DND-41 (cell line): ENCODE measurements around the gene PHLDB2.

Source experiments
- ATAC-seq: fragments of 200-7000 bp; cut with Tn5 transposase; 3 replicates; pipeline ENCODE4 v1.9.1; 2021; ENCODE audit warnings: low read depth; ENCODE audit not compliant: insufficient read depth
- DNase-seq: peaks from one replicate; pipeline ENCODE4 v3.0.0-alpha.2; 2020
- H2AFZ ChIP-seq: 2 replicates; pipeline ENCODE4 v1.6.0; 2012; ENCODE audit warnings: low read depth, low read length
- H3K27ac ChIP-seq: 2 replicates; pipeline ENCODE4 v1.5.1; 2012; ENCODE audit warnings: low read length, inconsistent platforms
- H3K27me3 ChIP-seq: fragments of 200-600 bp; sonication (generic); 2 replicates; pipeline ENCODE4 v1.6.0; 2012; ENCODE audit warnings: low read length, mild to moderate bottlenecking, inconsistent platforms; ENCODE audit not compliant: insufficient read depth, poor library complexity
- H3K36me3 ChIP-seq: 2 replicates; pipeline ENCODE4 v1.5.1; 2012; ENCODE audit warnings: low read length, inconsistent platforms; ENCODE audit not compliant: insufficient read depth
- H3K4me1 ChIP-seq: 2 replicates; pipeline ENCODE4 v1.5.1; 2012; ENCODE audit warnings: mild to moderate bottlenecking, low read length; ENCODE audit not compliant: insufficient read depth
- H3K4me2 ChIP-seq: 2 replicates; pipeline ENCODE4 v1.6.0; 2012; ENCODE audit warnings: mild to moderate bottlenecking, moderate library complexity, low read length, inconsistent platforms; ENCODE audit not compliant: insufficient read depth
- H3K4me3 ChIP-seq, 2 experiments: fragments of 200-600 bp in 1 of 2; shearing (Covaris generic) in 1 of 2; 2 replicates each; pipeline ENCODE4 v1.5.1; 2012 to 2016; ENCODE audit warnings: inconsistent platforms in 2 of 2, low read length in 2 of 2, mild to moderate bottlenecking in 2 of 2, low read depth in 1 of 2, moderate library complexity in 1 of 2
- H3K79me2 ChIP-seq: 2 replicates; pipeline ENCODE4 v1.6.0; 2012; ENCODE audit warnings: low read length, inconsistent platforms; ENCODE audit not compliant: insufficient read depth
- H3K9ac ChIP-seq: 2 replicates; pipeline ENCODE4 v1.6.0; 2012; ENCODE audit warnings: low read depth, mild to moderate bottlenecking, inconsistent platforms, low read length, moderate library complexity
- H3K9me3 ChIP-seq: 2 replicates; pipeline ENCODE4 v1.5.1; 2012; ENCODE audit warnings: low read length, moderate library complexity, mild to moderate bottlenecking, inconsistent platforms; ENCODE audit not compliant: insufficient read depth, severe bottlenecking
- H4K20me1 ChIP-seq: 2 replicates; pipeline ENCODE4 v1.6.0; 2012; ENCODE audit warnings: low read length; ENCODE audit not compliant: insufficient read depth
- CTCF ChIP-seq: IDR thresholded peaks from 2 replicates; pipeline ENCODE4 v1.5.1; 2012; ENCODE audit warnings: borderline replicate concordance, low read length, moderate library complexity, mild to moderate bottlenecking; ENCODE audit not compliant: poor library complexity, severe bottlenecking; ENCODE audit errors: extremely low read depth
- EZH2 ChIP-seq: IDR thresholded peaks from 3 replicates; pipeline ENCODE4 v1.6.1; 2012; ENCODE audit warnings: borderline replicate concordance, low read depth, mild to moderate bottlenecking, moderate library complexity, low read length, inconsistent platforms; ENCODE audit not compliant: severe bottlenecking

PHLDB2 gene

GRCh38 chr3:112018712-112019111 is 159.6 kb downstream of the PHLDB2 start:
- Histone ChIP-seq H3K27ac (no peak overlapping the region), H3K9ac (no peak overlapping the region), H3K27me3 (no peaks in the 10 kb centered on the region), H3K4me2 (no peak overlapping the region), H3K79me2 (no peaks in the 10 kb centered on the region), H3K4me3 (no peak overlapping the region), H4K20me1 (no peaks in the 10 kb centered on the region), H3K4me1 (no peaks in the 10 kb centered on the region), H2AFZ (no peak overlapping the region), H3K36me3 (no peaks in the 10 kb centered on the region), H3K9me3 (no peaks in the 10 kb centered on the region)
- TF ChIP-seq EZH2, result no peak
- TF ChIP-seq CTCF, result no peak
- no peak for DNase-seq
- no peak for ATAC-seq

GRCh38 chr3:112019716-112020115 is 160.7 kb downstream of the PHLDB2 start:
- Histone ChIP-seq H2AFZ (no peak overlapping the region), H3K4me3 (no peak overlapping the region), H3K4me1 (no peaks in the 10 kb centered on the region), H3K36me3 (no peaks in the 10 kb centered on the region), H3K9me3 (no peaks in the 10 kb centered on the region), H3K4me2 (no peak overlapping the region), H3K27me3 (no peaks in the 10 kb centered on the region), H3K9ac (no peak overlapping the region), H3K27ac (no peak overlapping the region), H3K79me2 (no peaks in the 10 kb centered on the region), H4K20me1 (no peaks in the 10 kb centered on the region)
- no peak for ATAC-seq
- DNase-seq, result no peak
- TF ChIP-seq EZH2, result no peak
- TF ChIP-seq CTCF, result no peak

- Histone ChIP-seq H4K20me1 (no peaks in the 10 kb centered on the region), H2AFZ (no peak overlapping the region), H3K36me3 (no peaks in the 10 kb centered on the region), H3K4me2 (no peak overlapping the region), H3K9me3 (no peaks in the 10 kb centered on the region), H3K27me3 (no peaks in the 10 kb centered on the region), H3K9ac (no peak overlapping the region), H3K4me1 (no peaks in the 10 kb centered on the region), H3K4me3 (no peak overlapping the region), H3K27ac (no peak overlapping the region), H3K79me2 (no peaks in the 10 kb centered on the region)
- TF ChIP-seq CTCF, result no peak
- no peak for TF ChIP-seq EZH2
- DNase-seq, result no peak
- ATAC-seq, result no peak
Measured at GRCh38 chr3:112020674-112021085, 161.6 kb downstream of the PHLDB2 start.
